Gastroesophageal sphincter (tissue), 3 donors: ENCODE data around the gene JMJD8.

Source experiments
- CTCF ChIP-seq, 4 experiments: fragments of 200-600 bp in 2 of 4; fragments of 450-650 bp in 2 of 4; sonication (generic) in 1 of 4; IDR thresholded peaks; one replicate each; pipeline ENCODE4 v1.5.1; 2017 to 2019; ENCODE audit warnings: antibody characterized with exemption in 4 of 4, mild to moderate bottlenecking in 2 of 4, moderate library complexity in 2 of 4
- EP300 ChIP-seq: sonication (generic); formaldehyde crosslinking; IDR thresholded peaks from one replicate; pipeline ENCODE4 v1.6.1; 2017; ENCODE audit warnings: antibody characterized with exemption, mild to moderate bottlenecking
- POLR2A ChIP-seq, 2 donors: fragments of 450-650 bp; IDR thresholded peaks; one replicate each; pipeline ENCODE4 v1.6.1; 2017; ENCODE audit warnings: antibody characterized with exemption in 2 of 2, mild to moderate bottlenecking in 2 of 2, moderate library complexity in 1 of 2
- POLR2AphosphoS5 ChIP-seq: sonication (generic); formaldehyde crosslinking; IDR thresholded peaks from one replicate; pipeline ENCODE4 v1.6.1; 2017; ENCODE audit warnings: antibody characterized with exemption

GRCh38 chr16:646679-647172 lies 37.4 kb downstream of the JMJD8 start:
- TF ChIP-seq POLR2A (IDR thresholded peaks at IDR 0.05), result no peak
- TF ChIP-seq CTCF (IDR thresholded peaks at IDR 0.05), result no peak
- TF ChIP-seq POLR2AphosphoS5, result no peak
- TF ChIP-seq EP300, result no peak
